K562 (cell line): Measurements from ENCODE around the gene MFNG. TPM values are rescaled to one million over a fixed set of nuclear protein-coding genes. Genes with fewer than 3 reads are reported as not detected.

ENCODE experiments used
- ADNP ChIP-seq: fragments of 200-800 bp; sonication (Bioruptor generic); IDR thresholded peaks from 2 replicates; pipeline ENCODE4 v1.6.1; 2016; ENCODE audit warnings: missing genetic modification characterization, missing compliant biosample characterization
- BDP1 ChIP-seq: IDR thresholded peaks from 3 replicates; pipeline ENCODE4 v1.6.1; 2011; ENCODE audit not compliant: insufficient read length, insufficient read depth
- E2F8 ChIP-seq: fragments of 450-650 bp; IDR thresholded peaks from 2 replicates; pipeline ENCODE4 v1.7.1; 2018; ENCODE audit warnings: mild to moderate bottlenecking, low read depth; ENCODE audit not compliant: partially characterized antibody
- PATZ1 ChIP-seq: fragments of 250-450 bp; sonication (Bioruptor Pico); IDR thresholded peaks from 2 replicates; pipeline ENCODE4 v1.5.0; 2020; ENCODE audit warnings: mild to moderate bottlenecking, borderline replicate concordance
- TGIF2 ChIP-seq: sonication (generic); formaldehyde crosslinking; IDR thresholded peaks from 2 replicates; pipeline ENCODE4 v1.8.1; 2022; ENCODE audit warnings: mild to moderate bottlenecking, missing genetic modification reagents, moderate library complexity
- ZNF444 ChIP-seq: fragments of 250-450 bp; sonication (Bioruptor Pico); IDR thresholded peaks from 2 replicates; pipeline ENCODE4 v1.4.0; 2020; ENCODE audit warnings: mild to moderate bottlenecking, moderate library complexity
- polyA plus RNA-seq, 8 experiments: library from polyadenylated mRNA; depleted of rRNA in 4 of 8; stranded (reverse) in 5 of 8; unstranded in 3 of 8; fragments of >200 nt; fragmentation: Nextera tagmentation in 2 of 8; fragmentation: Illumina TruSeq in 1 of 8; extraction: Ambion mirVana in 2 of 8; extraction: Trizol in 1 of 8; gene quantifications; 2 replicates each; pipeline versions ENCODE4 v1.2.1 to v1.2.3, GENCODE V29; 2011 to 2014; ENCODE audit warnings: inconsistent platforms in 1 of 8, missing spikeins in 1 of 8
- total RNA-seq, 7 experiments: library from RNA; depleted of rRNA in 6 of 7; stranded (reverse); fragments of >200 nt in 6 of 7; fragmentation: Illumina TruSeq in 2 of 7; extraction: Trizol in 2 of 7; gene quantifications; 2 replicates each; pipeline versions ENCODE4 v1.2.1 to v1.2.3, GENCODE V29; 2011 to 2021; ENCODE audit warnings: low replicate concordance in 1 of 7
- TF ChIP-seq, protein P1 (sequence below): sonication (generic); formaldehyde crosslinking; IDR thresholded peaks from 2 replicates; pipeline ENCODE4 v1.8.0; 2022; ENCODE audit warnings: mild to moderate bottlenecking, missing genetic modification reagents

The MFNG gene
- total and polyA plus RNA-seq, 9 of the 15 experiments (the other 6 are each of a cell fraction or from before 2014, with no cell fraction given): 0.13 to 0.73 (median 0.38) TPM; not detected in 4

DNA sequence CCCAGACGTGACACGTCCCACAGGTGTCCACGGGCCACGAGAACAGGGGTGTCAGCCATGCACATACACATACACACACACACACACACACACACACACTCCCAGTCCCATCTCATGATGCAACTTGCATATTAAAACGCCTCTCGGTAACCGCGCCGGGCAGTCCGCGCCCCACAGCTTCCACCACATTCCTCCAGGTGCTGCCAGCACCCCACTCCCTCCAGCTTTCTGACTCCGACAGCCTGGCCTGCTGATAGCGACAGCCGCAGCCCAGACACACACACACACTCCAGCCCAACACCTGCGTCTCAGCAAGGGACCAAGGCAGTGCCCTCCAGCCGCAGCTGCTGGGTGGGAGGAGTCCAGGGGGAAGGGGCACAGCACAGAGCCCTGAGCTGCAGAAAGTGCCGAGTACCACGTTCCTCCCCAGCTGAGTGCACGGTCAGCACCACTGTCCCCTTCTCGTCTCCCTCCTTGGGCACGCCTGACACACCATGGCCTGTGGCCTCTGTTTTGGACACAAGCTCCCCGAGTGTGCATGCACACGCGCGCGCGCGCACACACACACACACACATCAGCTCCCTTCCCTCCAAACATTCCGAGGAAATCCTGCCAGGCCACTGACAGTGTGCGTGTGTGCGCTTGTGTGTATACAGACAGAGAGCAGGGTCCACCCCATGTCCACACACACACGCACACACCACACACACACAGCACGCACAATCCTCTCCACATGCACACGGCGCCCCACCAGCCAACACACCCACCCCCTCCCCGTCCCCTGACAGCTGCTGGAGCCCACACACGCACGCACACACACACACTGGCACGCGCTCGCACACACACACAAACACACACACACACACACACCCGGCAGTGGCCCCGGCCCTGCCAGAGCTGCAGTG is 60.1 kb downstream of the MFNG start (continued):
- TF ChIP-seq, protein P1, sequence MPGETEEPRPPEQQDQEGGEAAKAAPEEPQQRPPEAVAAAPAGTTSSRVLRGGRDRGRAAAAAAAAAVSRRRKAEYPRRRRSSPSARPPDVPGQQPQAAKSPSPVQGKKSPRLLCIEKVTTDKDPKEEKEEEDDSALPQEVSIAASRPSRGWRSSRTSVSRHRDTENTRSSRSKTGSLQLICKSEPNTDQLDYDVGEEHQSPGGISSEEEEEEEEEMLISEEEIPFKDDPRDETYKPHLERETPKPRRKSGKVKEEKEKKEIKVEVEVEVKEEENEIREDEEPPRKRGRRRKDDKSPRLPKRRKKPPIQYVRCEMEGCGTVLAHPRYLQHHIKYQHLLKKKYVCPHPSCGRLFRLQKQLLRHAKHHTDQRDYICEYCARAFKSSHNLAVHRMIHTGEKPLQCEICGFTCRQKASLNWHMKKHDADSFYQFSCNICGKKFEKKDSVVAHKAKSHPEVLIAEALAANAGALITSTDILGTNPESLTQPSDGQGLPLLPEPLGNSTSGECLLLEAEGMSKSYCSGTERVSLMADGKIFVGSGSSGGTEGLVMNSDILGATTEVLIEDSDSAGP (CRISPR knock-in tag): no peak
- TF ChIP-seq PATZ1 (CRISPR knock-in tag) (no peak), E2F8 (no peak), BDP1 (no peak), ZNF444 (CRISPR knock-in tag) (no peak), ADNP (no peak), TGIF2 (CRISPR knock-in tag) (no peak)
